HepG2 (cell line): ENCODE measurements around the gene SIK3. TPM values are rescaled to one million over a fixed set of nuclear protein-coding genes. Genes with fewer than 3 reads are reported as not detected.
A peak's percentile ranks its signal among the peaks of the same experiment; 100 is the strongest.

Experiments used
- DDIT3 ChIP-seq: sonication (generic); formaldehyde crosslinking; IDR thresholded peaks from 2 replicates; pipeline ENCODE4 v1.4.0; 2020; ENCODE audit warnings: mild to moderate bottlenecking, missing genetic modification reagents
- HOMEZ ChIP-seq: IDR thresholded peaks from 2 replicates; pipeline ENCODE4 v1.6.1; 2016; ENCODE audit warnings: low read depth
- IKZF4 ChIP-seq: sonication (generic); formaldehyde crosslinking; IDR thresholded peaks from 2 replicates; pipeline ENCODE4 v1.5.1; 2020; ENCODE audit warnings: borderline replicate concordance, mild to moderate bottlenecking, low read depth, missing genetic modification reagents; ENCODE audit errors: not compliant biosample characterization
- KAT2B ChIP-seq: fragments of 150-350 bp; IDR thresholded peaks from 2 replicates; pipeline ENCODE4 v1.6.1; 2014; ENCODE audit warnings: low read depth, low read length, borderline replicate concordance
- KDM1A ChIP-seq: IDR thresholded peaks from 2 replicates; pipeline ENCODE4 v1.6.1; 2016; ENCODE audit warnings: missing compliant biosample characterization
- USF2 ChIP-seq, 2 experiments: sonication (generic) in 1 of 2; formaldehyde crosslinking in 1 of 2; IDR thresholded peaks; 2 replicates each; pipeline versions ENCODE4 v1.5.1 to v1.6.1; 2011 to 2020; ENCODE audit warnings: borderline replicate concordance in 1 of 2, low read depth in 1 of 2, low read length in 1 of 2, mild to moderate bottlenecking in 1 of 2, missing genetic modification reagents in 1 of 2, moderate library complexity in 1 of 2
- ZBTB44 ChIP-seq: sonication (generic); formaldehyde crosslinking; IDR thresholded peaks from 2 replicates; pipeline ENCODE4 v1.4.0; 2020; ENCODE audit warnings: missing genetic modification reagents
- ZFP82 ChIP-seq: sonication (generic); formaldehyde crosslinking; IDR thresholded peaks from 2 replicates; pipeline ENCODE4 v1.5.1; 2020; ENCODE audit warnings: mild to moderate bottlenecking, missing genetic modification reagents, borderline replicate concordance
- ZNF292 ChIP-seq: sonication (generic); formaldehyde crosslinking; IDR thresholded peaks from 2 replicates; pipeline ENCODE4 v1.8.1; 2022; ENCODE audit warnings: mild to moderate bottlenecking, low read depth, missing genetic modification reagents, borderline replicate concordance
- ZNF577 ChIP-seq: sonication (generic); formaldehyde crosslinking; IDR thresholded peaks from 2 replicates; pipeline ENCODE4 v1.4.0; 2020; ENCODE audit warnings: mild to moderate bottlenecking, low read depth, missing genetic modification reagents, borderline replicate concordance
- ZNF607 ChIP-seq: sonication (generic); formaldehyde crosslinking; IDR thresholded peaks from 2 replicates; pipeline ENCODE4 v1.5.1; 2020; ENCODE audit warnings: missing genetic modification reagents, mild to moderate bottlenecking, borderline replicate concordance
- ZNF687 ChIP-seq: sonication (generic); formaldehyde crosslinking; IDR thresholded peaks from 2 replicates; pipeline ENCODE4 v1.5.1; 2020; ENCODE audit warnings: mild to moderate bottlenecking, missing genetic modification reagents, moderate library complexity
- ZNF703 ChIP-seq: sonication (generic); formaldehyde crosslinking; IDR thresholded peaks from 2 replicates; pipeline ENCODE4 v1.5.1; 2020; ENCODE audit warnings: missing genetic modification reagents, mild to moderate bottlenecking, moderate library complexity, borderline replicate concordance
- ZNF768 ChIP-seq: sonication (generic); formaldehyde crosslinking; IDR thresholded peaks from 2 replicates; pipeline ENCODE4 v1.4.0; 2020; ENCODE audit warnings: missing genetic modification reagents
- polyA plus RNA-seq, 8 experiments: library from polyadenylated mRNA; depleted of rRNA in 3 of 8; stranded (reverse) in 7 of 8; unstranded in 1 of 8; fragments of >200 nt; fragmentation: Illumina TruSeq in 4 of 8; extraction: Trizol in 4 of 8; gene quantifications; 2 replicates each; pipeline versions ENCODE4 v1.2.1 to v1.2.3, GENCODE V29; 2011 to 2016; ENCODE audit warnings: low read depth in 4 of 8, missing spikeins in 1 of 8, mixed read lengths in 1 of 8; ENCODE audit not compliant: insufficient read depth in 1 of 8
- total RNA-seq, 5 experiments: library from RNA; depleted of rRNA; stranded (reverse); fragments of >200 nt; fragmentation: Illumina TruSeq; extraction: Trizol; gene quantifications; 2 replicates each; pipeline ENCODE4 v1.2.3, GENCODE V29; 2016; ENCODE audit warnings: low read depth in 1 of 5

Gene SIK3
- total and polyA plus RNA-seq, 2 of the 13 experiments (the other 11 are each of a cell fraction or from before 2014, with no cell fraction given) = 5.7 to 9.8 TPM

- TF ChIP-seq USF2 (IDR thresholded peaks at IDR 0.05; ENCODE audit: low read depth, low read length) (no peak), USF2 (CRISPR knock-in tag; IDR thresholded peaks at IDR 0.05; ENCODE audit: borderline replicate concordance) (peak; percentile 8; the same call in 1 of the 2 replicates), IKZF4 (CRISPR knock-in tag) (peak; percentile 61), ZNF687 (CRISPR knock-in tag) (peak; percentile 86), ZFP82 (CRISPR knock-in tag) (no peak), ZNF703 (CRISPR knock-in tag) (peak; percentile 54; the same call in 1 of the 2 replicates), HOMEZ (CRISPR knock-in tag) (peak; percentile 78; the same call in 1 of the 2 replicates), KDM1A (CRISPR knock-in tag) (peak; percentile 93), ZNF607 (CRISPR knock-in tag) (no peak), ZNF768 (CRISPR knock-in tag) (no peak), DDIT3 (no peak), ZNF292 (CRISPR knock-in tag) (peak; percentile 75; the same call in 1 of the 2 replicates), KAT2B (no peak), ZNF577 (CRISPR knock-in tag) (no peak), ZBTB44 (CRISPR knock-in tag) (0 out of 2 replicates have a peak, but pooled peaks have one; percentile 57)
Observed at GRCh38 chr11:116832350-116833290, 265.6 kb downstream of the SIK3 start (continued).
